SU-DHL-6 (cell line): ENCODE data around the gene SMARCA4.

ENCODE experiments used
- H2AFZ ChIP-seq: fragments of 200-600 bp; sonication (generic); 2 replicates; pipeline ENCODE4 v1.6.1; 2014; ENCODE audit warnings: low read depth, mild to moderate bottlenecking, moderate library complexity, mixed read lengths, antibody characterized with exemption, low read length; ENCODE audit not compliant: severe bottlenecking
- H3F3A ChIP-seq: fragments of 200-600 bp; shearing (Covaris generic); 2 replicates; pipeline ENCODE4 v1.6.0; 2016; ENCODE audit warnings: antibody characterized with exemption, mild to moderate bottlenecking; ENCODE audit not compliant: insufficient read depth
- H3K27ac ChIP-seq: fragments of 200-600 bp; sonication (generic); 2 replicates; pipeline ENCODE4 v1.5.1; 2016; ENCODE audit warnings: low read depth, mild to moderate bottlenecking, low read length, moderate library complexity, mixed read lengths
- H3K27me3 ChIP-seq: fragments of 200-600 bp; sonication (generic), shearing (Covaris generic); 2 replicates; pipeline ENCODE4 v1.6.0; 2014; ENCODE audit warnings: mild to moderate bottlenecking, low read length
- H3K36me3 ChIP-seq: fragments of 200-600 bp; sonication (generic); 2 replicates; pipeline ENCODE4 v1.6.1; 2014; ENCODE audit warnings: mild to moderate bottlenecking, low read length, mixed read lengths
- H3K4me2 ChIP-seq: fragments of 300-600, 200-600 bp; shearing (Covaris generic), sonication (generic); 2 replicates; pipeline ENCODE4 v1.6.0; 2014; ENCODE audit warnings: low read length, low read depth, mild to moderate bottlenecking; ENCODE audit not compliant: poor library complexity, severe bottlenecking
- H3K4me3 ChIP-seq: fragments of 200-600 bp; sonication (generic); 2 replicates; pipeline ENCODE4 v1.5.1; 2014; ENCODE audit warnings: antibody characterized with exemption, low read length, mild to moderate bottlenecking, mixed read lengths; ENCODE audit not compliant: insufficient read depth, poor library complexity, severe bottlenecking
- H3K79me2 ChIP-seq: fragments of 200-600 bp; sonication (generic); 2 replicates; pipeline ENCODE4 v1.6.1; 2014; ENCODE audit warnings: mild to moderate bottlenecking, low read length, moderate library complexity; ENCODE audit not compliant: insufficient read depth
- H3K9ac ChIP-seq: fragments of 200-600 bp; sonication (generic); 2 replicates; pipeline ENCODE4 v1.7.0; 2014; ENCODE audit warnings: mild to moderate bottlenecking, low read length
- H3K9me2 ChIP-seq: fragments of 200-600 bp; sonication (generic); replicated peaks from 2 replicates; pipeline ENCODE4 v1.6.1; 2014; ENCODE audit warnings: low read length; ENCODE audit not compliant: insufficient read depth
- H3K9me3 ChIP-seq: fragments of 200-600 bp; sonication (generic); 2 replicates; pipeline ENCODE4 v1.6.1; 2014; ENCODE audit warnings: low read length, mixed read lengths; ENCODE audit not compliant: insufficient read depth
- H4K20me1 ChIP-seq: fragments of 200-600 bp; sonication (generic); 2 replicates; pipeline ENCODE4 v1.6.1; 2014; ENCODE audit warnings: low read depth, mild to moderate bottlenecking, antibody characterized with exemption, low read length, moderate library complexity, mixed read lengths
- CTCF ChIP-seq: fragments of 200-600 bp; sonication (generic); IDR thresholded peaks from one replicate; pipeline ENCODE4 v1.5.1; 2017; ENCODE audit warnings: antibody characterized with exemption, mild to moderate bottlenecking, low read length, moderate library complexity; ENCODE audit not compliant: insufficient read depth, poor library complexity, severe bottlenecking
- EZH2phosphoT487 ChIP-seq: fragments of 200-600 bp; sonication (generic), shearing (Covaris generic); conservative IDR thresholded peaks from 2 replicates; pipeline ENCODE4 v1.6.1; 2018; ENCODE audit warnings: mild to moderate bottlenecking, antibody characterized with exemption, low read length, moderate library complexity, mixed read lengths

The SMARCA4 gene

GRCh38 chr19:10976131-10976892, 15.5 kb downstream of the SMARCA4 start:
- peaks cover 83% of the 10 kb centered on the region for H3F3A ChIP-seq
- H2AFZ ChIP-seq = no peak overlapping the region
- no peaks in the 10 kb centered on the region for H3K27me3 ChIP-seq
- H3K79me2 ChIP-seq = peaks cover 93% of the 10 kb centered on the region
- peak overlapping the region; percentile 54 for H3K4me2 ChIP-seq
- no peaks in the 10 kb centered on the region for H3K9me2 ChIP-seq
- TF ChIP-seq EZH2phosphoT487 (no peak), CTCF (no peak)
- H3K9me3 ChIP-seq = no peaks in the 10 kb centered on the region
- H3K4me3 ChIP-seq = no peak overlapping the region
- H3K36me3 ChIP-seq = peaks cover 2% of the 10 kb centered on the region; the same call in 1 of the 2 replicates
- H4K20me1 ChIP-seq = peaks cover 3% of the 10 kb centered on the region; the same call in 1 of the 2 replicates
- peak overlapping the region; percentile 99 for H3K27ac ChIP-seq
- H3K9ac ChIP-seq = peak overlapping the region; percentile 33

GRCh38 chr19:10977742-10978092, 16.9 kb downstream of the SMARCA4 start:
- Histone ChIP-seq H3K79me2 (peaks cover 93% of the 10 kb centered on the region), H3K4me3 (no peak overlapping the region), H3K4me2 (peak overlapping the region; percentile 54), H2AFZ (no peak overlapping the region), H4K20me1 (peaks cover 4% of the 10 kb centered on the region; the same call in 1 of the 2 replicates), H3K27ac (peak overlapping the region; percentile 99), H3K9ac (peak overlapping the region; percentile 19; the same call in 1 of the 2 replicates), H3K9me3 (no peaks in the 10 kb centered on the region), H3K36me3 (no peaks in the 10 kb centered on the region; the same call in 1 of the 2 replicates), H3K27me3 (no peaks in the 10 kb centered on the region), H3K9me2 (no peaks in the 10 kb centered on the region), H3F3A (peaks cover 71% of the 10 kb centered on the region)
- TF ChIP-seq CTCF = no peak
- TF ChIP-seq EZH2phosphoT487 = no peak

DNA sequence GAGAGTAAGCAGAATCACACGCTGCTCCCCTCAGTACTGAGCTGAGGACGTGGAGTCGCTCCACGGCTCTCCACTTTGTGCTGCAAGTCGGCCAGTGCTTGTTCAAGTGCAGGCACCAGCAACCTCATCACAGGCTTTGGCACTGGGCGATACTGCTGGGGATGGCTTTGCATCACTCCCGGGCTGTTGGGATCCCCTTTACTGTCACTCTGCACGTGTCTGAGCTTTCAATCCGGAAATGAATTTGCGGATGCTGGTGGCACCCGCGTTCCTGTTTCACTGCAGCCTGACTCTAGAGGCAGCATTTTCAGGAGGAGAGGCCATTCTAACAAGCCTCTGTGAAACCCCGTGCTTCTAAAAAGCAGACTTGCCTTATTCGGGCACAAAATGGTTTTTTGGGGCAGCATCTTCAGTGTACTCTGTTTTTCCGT, 19.1 kb downstream of the SMARCA4 start:
- peak overlapping the region; percentile 74 for H3K4me2 ChIP-seq
- peaks cover 13% of the 10 kb centered on the region; the same call in 1 of the 2 replicates for H4K20me1 ChIP-seq
- peaks cover 52% of the 10 kb centered on the region for H3F3A ChIP-seq
- H3K9me3 ChIP-seq = no peaks in the 10 kb centered on the region
- no peaks in the 10 kb centered on the region; the same call in 1 of the 2 replicates for H3K36me3 ChIP-seq
- peaks cover 99% of the 10 kb centered on the region for H3K79me2 ChIP-seq
- TF ChIP-seq EZH2phosphoT487 = no peak
- TF ChIP-seq CTCF = peak; percentile 26
- H3K4me3 ChIP-seq = peak overlapping the region; percentile 27
- H2AFZ ChIP-seq = no peak overlapping the region
- peak overlapping the region; percentile 90 for H3K27ac ChIP-seq
- H3K9ac ChIP-seq = peak overlapping the region; percentile 61
- H3K27me3 ChIP-seq = no peaks in the 10 kb centered on the region
- H3K9me2 ChIP-seq = no peaks in the 10 kb centered on the region
